ENCODE measurements around the gene ALDH16A1.

- no peak for TF ChIP-seq POLR2A (IDR thresholded peaks at IDR 0.05; ENCODE audit: low read depth, low read length)
- no peak for TF ChIP-seq POLR2AphosphoS5 (IDR thresholded peaks at IDR 0.05; ENCODE audit: low read depth, low read length)
- TF ChIP-seq TAF1 (IDR thresholded peaks at IDR 0.05; ENCODE audit: borderline replicate concordance, low read depth, low read length) = no peak
These were observed 44.1 kb upstream of the ALDH16A1 start for GRCh38 chr19:49408816-49409440.

Measured in GM12892 (cell line).